GM12873 (cell line): ENCODE data around the gene CACNA2D3.

Experiments
- TF ChIP-seq, protein P1 (sequence below): IDR thresholded peaks from 2 replicates; pipeline ENCODE4 v1.5.1; 2012; ENCODE audit warnings: low read depth, mild to moderate bottlenecking, moderate library complexity, low read length, control low read depth; ENCODE audit not compliant: insufficient read depth; ENCODE audit errors: missing control alignments

The CACNA2D3 gene

GRCh38 chr3:54538346-54538745 lies 416.0 kb downstream of the CACNA2D3 start:
- TF ChIP-seq, protein P1, sequence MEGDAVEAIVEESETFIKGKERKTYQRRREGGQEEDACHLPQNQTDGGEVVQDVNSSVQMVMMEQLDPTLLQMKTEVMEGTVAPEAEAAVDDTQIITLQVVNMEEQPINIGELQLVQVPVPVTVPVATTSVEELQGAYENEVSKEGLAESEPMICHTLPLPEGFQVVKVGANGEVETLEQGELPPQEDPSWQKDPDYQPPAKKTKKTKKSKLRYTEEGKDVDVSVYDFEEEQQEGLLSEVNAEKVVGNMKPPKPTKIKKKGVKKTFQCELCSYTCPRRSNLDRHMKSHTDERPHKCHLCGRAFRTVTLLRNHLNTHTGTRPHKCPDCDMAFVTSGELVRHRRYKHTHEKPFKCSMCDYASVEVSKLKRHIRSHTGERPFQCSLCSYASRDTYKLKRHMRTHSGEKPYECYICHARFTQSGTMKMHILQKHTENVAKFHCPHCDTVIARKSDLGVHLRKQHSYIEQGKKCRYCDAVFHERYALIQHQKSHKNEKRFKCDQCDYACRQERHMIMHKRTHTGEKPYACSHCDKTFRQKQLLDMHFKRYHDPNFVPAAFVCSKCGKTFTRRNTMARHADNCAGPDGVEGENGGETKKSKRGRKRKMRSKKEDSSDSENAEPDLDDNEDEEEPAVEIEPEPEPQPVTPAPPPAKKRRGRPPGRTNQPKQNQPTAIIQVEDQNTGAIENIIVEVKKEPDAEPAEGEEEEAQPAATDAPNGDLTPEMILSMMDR = peak; percentile 22

GRCh38 chr3:54541369-54541768 lies 419.0 kb downstream of the CACNA2D3 start:
- TF ChIP-seq, protein P1 = no peak

- TF ChIP-seq, protein P1 = no peak
Observed at GRCh38 chr3:54543446-54543845, 421.1 kb downstream of the CACNA2D3 start.

DNA sequence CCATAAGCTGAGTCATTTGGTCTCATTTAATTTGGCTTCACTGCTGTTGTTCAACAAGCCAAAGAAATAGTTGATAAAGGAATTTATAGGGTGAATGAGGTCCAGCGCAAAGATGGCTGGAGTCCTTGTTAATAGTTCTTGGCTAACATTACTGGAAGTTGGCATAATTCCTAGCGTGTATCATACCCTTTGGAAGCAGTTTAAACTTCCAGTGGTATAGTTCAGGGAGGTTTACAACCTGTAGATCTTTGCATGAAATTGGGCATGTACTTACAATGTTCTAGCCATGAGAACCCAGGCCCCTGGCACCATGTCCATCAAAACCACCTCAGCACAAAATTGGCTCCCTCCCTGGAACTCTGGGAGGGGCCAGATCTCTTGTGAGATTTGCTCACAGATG lies 424.7 kb downstream of the CACNA2D3 start:
- TF ChIP-seq, protein P1 = no peak

DNA sequence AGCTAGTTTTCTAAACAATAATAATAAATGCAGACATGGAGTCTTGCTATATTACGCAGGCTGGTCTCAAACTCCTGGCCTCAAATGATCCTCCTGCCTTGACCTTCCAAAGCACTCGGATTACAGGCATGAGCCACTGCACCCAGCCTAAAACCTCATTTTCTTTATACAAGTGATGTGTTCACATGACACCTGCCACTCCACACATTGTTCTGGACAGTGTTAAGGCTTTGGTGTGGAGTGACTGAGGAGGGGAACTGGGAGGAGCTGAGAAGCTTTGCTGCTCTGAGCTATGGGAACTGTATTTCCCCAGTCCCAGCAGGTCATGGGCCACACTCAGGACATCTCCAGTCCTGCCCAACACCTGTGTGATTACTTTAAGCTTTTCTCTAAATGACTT lies 425.5 kb downstream of the CACNA2D3 start:
- TF ChIP-seq, protein P1 = no peak

- TF ChIP-seq, protein P1 = no peak
Observed at GRCh38 chr3:54549607-54550220, 427.4 kb downstream of the CACNA2D3 start.

GRCh38 chr3:54550221-54550977 lies 428.0 kb downstream of the CACNA2D3 start:
- TF ChIP-seq, protein P1 = no peak
